Measurements from ENCODE around the gene FAM187B.
A peak's percentile ranks its signal among the peaks of the same experiment; 100 is the strongest.
"Not testable (repeated sequence)": the region's sequence is repeated elsewhere in the genome, so short reads cannot be mapped to it uniquely, and the experiment has no call there.

FAM187B gene

DNA sequence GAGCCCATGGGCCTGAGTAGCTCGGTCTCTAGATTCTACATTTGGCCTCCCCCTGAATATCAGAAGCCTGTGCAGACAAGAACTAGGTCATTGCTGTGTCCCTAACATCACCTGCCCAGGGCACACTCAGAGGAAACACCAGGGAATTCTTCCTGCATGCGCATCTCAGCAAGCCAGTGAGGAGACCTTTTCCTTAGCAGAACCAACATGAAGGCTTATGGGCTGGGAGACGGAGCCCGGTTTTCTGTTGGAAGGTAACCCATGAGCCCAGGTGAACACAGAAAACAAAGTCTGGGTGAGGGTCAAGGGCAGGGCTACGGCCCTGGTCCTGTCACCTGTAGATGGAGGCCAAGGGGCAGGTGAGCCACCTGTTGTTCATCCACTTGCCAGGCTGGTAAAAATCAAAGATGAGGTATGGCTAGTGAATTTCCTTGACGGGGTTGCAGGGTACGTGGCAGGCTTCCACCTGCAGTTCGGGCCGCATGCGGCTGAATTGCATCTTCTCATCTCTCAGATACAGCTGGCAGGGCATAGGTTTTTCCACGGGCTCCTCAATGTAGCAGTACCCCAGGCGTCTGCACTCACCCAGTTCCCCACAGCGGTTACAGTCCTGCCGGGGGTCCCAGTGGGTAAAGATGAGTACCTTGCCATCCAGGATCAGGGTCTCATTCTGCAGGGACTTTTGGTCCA, 3.6 kb upstream of the FAM187B start:
- DNase-seq, result no peak

DNA sequence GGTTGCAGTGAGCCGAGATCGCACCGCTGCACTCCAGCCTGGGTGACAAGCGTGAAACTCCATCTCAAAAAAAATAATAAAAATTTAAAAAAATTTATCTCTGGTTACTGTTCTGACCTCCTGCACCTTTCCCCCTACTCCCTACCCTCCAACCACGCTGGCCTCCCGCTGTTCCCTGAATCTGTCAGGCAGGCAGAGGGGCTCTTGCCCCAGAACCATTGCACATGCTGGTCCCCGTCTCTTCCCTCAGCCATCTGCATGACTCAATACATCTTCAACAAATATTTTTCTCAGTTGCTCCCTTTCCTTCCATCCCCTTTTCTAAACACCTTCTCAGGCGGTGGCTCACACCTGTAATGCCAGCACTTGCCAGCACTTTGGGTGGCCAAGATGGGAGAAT, 1.1 kb upstream of the FAM187B start:
- no peak for DNase-seq

DNA sequence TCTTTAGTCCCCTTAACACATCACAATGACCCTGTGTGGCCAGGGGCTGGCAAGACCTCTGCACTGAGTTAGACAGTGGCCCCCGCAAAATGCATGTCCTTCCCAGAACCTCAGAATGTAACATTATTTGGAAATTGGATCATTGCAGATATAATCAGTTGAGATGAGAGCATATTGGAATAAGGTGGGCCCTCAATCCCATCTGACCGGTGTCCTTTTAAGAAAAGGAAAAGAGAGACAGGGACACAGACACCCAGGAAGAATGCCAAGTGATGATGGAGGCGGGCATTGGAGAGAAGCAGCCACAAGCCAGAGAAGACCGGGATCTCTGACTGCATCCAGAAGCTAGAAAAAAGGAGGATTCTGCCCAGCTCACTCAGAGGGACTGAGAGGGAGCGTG, 1.8 kb downstream of the FAM187B start:
- no peak for DNase-seq

DNA sequence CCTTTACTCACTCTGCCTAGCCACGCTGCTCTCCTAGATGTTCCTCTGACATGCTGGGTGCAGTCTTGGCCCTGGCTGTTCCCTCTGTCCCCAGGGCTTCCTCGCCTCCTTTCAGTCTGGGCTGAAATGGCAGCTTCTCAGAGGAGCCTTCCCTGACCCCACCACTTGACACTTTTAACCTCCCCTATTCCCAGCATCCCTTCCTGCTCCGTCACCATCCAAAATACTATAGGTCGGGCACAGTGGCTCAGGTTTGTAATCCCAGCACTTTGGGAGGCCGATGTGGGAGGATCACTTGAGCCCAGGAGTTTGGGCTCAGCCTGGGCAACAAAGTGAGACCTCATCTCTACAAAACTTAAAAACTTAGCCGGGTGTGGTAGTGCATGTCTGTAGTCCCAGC, 2.6 kb downstream of the FAM187B start:
- DNase-seq, result no peak

DNA sequence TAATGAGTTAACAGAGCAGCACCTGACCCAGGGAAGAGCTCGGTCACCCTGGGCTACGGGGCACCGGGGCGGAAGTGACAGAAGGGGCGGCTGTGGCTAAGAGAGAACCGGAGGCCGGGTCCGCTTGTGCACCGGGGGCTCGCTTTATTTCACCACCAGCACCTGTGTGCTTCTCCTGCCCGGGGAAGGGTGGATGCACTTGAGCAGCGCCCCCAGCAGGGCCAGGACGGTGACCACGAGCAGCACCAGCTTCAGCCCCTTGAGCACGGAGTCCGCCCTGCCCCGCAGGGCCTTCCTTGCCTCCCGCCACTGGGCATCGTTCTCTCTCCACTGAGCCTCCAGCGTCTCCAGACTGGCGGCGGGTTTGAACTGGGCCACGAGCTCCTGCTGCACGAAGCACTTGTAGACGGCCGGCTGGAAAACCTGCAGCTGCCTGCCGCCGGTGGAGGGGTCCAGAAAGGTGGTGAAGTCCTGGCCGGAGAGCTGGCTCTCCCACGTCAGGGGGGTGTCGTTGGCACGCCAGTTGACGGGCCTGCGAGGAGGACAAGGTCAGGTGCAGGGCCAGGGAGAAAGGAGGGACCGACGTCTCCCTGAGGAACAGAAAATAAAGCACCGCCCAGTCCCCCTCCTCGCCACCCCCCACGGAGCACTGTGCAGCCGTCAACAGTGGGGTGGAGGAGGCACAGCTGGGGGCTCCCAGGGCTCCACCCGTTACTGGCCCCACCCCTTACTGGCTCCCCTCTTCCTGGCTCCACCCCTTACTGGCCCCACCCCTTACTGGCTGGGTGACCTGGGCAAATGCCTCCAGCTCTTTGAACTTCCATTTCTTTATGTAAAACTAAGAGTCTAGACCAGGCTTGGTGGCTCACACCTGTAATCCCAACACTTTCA, 3.6 kb downstream of the FAM187B start:
- no peak for DNase-seq

DNA sequence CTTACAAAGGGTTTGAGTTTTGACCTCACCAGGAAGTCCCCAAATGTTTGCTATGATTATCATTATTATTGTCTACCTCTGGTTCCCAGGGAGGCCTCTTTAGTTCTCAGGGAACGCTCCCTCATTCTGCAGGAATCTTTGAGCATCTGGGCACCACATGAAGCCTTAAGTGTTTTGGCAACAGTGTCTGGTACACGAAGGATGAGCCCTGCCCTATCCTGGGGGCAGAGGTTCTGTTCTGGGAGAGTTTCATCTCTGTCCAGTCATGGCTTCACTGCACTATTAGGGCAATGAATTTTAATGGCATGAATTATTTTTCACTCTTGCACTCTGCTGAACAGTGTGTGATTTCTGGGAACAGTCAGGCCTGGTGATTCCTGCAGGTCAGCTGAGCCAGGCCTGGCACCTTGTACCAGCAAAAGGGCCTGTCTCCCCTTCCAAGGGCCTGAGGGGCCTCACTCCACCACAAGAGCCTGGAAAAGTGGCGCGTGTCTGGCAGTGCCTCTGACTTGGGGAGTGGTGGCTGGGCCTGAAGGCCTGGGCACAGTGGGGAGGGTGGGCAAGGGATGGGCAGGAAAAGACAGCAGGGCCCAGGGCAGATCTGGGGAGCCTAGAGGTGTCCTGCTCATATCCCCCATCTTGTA, 4.6 kb downstream of the FAM187B start:
- DNase-seq, result no peak

DNA sequence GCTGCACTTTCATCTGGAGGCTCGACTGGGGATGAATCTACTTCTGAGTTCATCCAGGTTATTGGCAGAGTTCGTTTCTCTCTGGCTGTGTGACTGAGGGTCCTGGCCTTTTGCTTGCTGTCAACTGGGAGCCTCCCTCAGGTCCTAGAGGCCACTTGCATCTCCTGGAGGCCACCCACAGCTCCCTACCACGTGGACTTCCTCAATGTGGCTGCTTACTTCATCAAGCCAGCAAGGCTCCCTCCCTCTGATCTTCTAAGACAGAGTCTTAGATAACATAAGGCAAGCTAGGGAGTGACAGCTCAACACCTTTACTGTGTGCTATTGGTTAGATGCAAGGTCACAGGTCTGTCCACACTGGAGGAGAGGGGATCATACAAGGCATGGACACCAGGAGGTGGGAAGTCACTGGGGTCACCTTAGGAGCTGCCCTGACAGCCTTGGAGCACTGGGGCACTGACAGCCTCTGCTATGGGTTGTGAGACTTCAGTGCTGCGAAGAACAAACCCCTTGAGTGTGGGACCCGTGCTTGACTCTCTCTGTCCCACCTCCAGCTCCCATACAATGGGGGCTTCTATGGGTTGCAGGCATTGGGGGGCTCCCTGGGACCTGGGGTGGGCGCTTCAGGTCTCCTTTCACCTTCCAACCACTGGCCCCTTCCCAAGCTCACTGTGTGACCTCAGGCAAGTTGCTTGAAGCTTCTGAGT, 5.3 kb downstream of the FAM187B start:
- DNase-seq, result no peak

DNA sequence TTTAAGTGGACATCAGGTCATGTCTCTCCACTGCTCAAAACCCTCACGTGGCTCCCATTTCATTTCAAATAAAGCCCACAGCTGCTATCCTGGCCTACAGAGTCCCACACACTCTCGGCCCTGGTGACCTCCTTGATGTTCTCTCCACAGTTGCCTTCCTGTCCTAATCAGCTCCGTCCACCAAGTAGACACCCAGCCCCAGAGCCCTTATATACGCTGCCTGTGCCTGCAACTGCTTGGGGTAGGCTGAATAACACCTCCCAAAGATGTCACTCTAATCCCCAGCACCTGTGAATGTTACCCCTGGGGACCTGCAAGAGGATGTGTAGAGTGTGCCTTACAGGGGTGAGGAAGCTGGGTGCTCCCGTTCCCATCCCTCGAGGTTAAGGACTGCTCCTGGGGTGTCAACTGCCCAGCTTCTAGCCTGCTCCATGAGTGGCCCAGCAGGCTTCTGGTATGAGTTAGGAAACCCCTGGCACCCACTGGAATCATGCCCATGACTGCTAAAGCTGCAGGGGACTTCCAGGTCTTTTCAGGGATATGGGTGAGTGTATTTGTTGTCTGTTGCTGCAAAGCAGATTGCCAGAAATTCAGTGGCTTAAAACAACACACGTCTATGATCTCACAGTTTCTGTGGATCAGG, 6.0 kb downstream of the FAM187B start:
- no peak for DNase-seq

DNA sequence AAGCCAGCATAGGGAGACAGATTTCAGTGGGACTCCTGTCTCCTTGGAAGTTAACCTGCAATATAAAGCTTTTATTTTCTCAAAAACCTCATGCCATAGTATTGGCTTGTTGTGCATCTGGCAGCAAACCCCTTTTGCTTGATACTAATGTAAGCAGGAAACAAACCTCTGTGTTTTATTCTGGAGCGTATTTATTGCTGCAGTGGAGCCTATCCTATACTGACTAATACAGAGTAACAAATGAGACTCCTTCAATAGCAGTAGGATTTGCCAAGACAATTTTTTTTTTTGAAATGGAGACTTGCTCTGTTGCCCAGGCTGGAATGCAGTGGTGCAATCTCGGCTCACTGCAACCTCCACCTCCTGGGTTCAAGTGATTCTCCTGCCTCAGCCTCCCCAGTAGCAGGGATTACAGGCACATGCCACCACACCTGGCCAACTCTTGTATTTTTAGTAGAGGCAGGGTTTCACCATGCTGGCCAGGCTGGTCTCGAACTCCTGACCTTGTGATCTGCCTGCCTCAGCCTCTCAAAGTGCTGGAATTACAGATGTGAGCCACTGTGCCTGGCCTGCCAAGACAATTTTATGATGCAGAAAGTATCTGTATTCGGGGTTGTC, 7.5 kb downstream of the FAM187B start:
- not testable (repeated sequence) for DNase-seq

DNA sequence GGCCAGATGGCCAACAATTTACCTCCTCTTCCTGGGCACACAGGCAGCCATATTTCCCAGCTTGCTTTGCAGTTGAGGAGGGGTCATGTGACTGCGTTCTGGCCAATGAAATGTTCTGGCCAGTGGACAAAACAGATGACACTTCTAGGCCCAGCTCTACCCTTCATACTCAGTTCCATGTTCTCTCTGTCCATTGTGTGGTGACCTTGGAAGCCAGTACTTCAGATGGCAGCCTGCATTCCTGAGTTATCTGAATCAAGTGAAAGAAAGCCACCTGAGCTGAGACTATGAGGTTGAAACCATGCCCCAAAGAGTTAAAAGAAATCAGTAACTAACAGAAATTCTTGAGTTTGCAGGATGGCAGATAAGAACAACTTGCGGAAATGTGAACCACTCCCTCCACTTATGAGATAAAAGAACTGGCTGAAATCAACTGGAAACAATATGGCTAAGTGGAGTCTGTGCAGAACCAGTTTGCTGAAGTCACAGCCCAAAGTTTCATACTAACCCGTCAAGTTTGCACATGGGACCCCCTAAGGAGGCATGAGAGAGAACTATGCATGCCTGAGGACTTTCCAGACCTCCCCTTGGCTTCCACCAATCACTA, 8.1 kb downstream of the FAM187B start:
- no peak for DNase-seq

DNA sequence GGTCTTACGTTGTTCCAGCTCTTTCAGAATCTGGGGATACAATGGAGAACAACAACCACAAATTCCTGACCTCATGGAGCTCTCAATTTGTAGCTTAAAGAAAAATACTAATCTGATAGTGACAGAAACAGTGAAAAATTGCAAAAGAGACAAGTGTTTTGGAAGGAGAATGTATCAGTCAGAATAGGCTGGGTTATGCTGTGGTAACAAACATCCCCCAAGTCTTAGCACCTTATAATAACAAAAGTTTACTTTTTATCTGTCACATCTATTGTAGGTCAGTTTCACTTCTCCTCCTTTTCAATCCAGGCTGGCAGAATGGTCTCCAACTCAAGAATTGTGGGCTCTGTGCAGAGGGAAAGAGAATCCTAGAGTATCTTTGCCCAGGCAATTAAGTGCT, 9.5 kb downstream of the FAM187B start:
- no peak for DNase-seq

DNA sequence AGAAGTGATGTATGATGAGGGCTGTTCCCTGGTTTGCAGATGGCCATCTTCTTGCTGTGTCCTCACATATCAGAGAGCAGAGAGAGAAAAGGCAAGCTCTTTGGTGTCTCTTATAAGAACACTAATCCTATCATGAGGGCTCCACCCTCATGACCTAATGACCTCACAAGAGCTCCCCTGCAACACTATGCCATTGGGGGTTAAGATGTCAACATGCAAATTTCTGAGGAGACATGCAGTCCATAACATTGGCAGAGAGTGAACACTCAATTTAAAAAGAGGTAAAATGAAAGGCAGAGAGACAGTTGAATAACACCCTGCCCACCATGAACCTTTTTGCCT, 10.9 kb downstream of the FAM187B start:
- DNase-seq, result no peak

DNA sequence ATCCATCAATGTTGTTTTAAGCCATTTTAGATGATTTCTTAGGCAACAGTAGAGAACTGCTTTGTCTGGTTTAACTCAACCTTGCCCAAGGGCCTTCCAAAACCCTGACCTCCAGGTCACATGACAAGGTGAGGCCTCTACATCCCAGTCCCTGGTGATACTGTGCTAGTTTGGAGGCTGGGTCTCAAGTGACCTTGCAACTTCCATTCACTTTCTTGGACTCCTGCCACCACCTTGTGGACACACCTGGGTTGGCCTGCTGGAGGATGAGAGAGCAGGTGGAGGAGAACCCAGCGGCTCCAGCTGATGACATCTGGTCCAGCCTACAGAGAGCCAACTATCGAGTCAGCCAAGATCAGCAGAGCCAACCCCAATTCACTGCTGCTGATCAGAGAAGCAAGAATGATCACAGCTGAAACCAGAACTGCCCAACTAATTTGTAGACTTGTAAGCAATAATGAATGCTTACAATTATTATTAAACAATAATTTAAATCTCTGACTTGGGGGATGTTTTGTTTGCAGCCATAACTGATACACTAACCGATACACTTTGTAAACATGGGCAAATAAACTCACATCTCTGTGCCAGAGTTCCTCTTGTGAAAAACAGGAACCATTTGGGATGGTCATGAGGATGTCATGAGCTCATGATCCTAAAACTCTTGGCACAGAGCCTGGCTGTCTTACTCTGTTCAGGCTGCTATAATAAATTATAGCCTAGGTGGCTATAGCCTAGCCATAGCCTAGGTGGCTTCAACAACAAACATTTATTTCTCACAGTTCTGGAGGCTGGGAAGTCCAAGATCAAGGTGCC, 11.5 kb downstream of the FAM187B start:
- no peak for DNase-seq

DNA sequence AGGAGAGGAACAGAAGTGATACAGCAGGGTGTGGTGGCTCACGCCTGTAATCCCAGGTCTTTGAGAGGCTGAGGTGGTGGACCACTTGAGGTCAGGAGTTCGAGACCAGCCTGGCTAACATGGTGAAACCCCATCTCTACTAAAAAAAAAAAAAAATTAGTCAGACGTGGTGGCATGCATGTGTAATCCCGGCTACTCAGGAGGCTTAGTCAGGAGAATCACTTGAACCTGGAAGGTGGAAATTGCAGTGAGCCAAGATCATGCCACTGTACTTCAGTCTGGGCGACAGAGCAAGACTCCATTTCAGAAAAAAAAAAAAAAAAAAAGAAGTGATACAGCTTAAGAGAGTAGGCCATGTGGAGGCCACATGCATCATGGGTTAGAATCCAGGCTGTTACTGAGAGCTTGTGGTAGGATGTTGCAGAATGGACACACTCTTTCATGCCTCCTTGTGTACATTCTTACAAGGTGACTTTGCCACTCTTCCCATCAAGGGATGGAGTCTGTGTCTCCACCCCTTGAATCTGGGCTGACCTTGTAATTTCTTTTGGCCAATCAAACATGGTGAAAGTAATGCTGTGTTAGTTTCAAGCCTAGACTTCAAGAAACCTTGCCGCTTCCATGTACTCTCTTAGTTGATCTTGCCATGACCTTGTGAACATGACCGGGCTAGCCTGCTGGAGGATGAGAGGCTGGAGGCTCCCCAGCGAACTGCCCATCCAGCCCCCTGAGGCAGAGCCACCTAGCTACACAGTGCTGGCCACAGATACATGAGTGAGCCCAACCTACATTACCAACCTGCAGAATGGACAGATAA, 12.3 kb downstream of the FAM187B start:
- no peak for DNase-seq

DNA sequence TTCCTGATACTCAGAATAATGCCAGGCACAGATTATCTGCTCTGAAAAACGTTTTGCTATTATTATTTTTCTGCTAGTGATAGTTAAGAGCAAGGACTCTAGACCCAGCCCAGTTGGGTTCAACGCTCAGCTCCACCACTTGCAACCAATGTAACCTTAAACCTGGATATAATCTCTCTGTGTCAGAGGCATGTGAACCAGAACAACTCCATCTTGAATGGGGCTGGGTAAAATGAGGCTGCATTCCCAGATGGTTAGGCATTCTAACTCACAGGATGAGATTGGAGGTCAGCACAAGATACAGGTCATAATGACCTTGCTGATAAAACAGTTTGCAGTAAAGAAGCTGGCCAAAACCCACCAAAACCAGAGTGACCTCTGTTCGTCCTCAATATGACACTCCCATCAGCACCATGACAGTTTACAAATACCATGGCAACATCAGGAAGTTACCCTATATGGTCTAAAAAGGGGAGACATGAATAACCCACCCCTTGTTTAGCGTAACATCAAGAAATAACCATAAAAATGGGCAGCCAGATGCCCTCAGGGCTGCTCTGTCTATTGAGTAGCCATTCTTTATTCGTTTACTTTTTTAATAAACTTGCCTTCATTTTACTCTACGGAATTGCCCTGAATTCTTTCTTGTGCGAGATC, 13.6 kb downstream of the FAM187B start:
- no peak for DNase-seq

DNA sequence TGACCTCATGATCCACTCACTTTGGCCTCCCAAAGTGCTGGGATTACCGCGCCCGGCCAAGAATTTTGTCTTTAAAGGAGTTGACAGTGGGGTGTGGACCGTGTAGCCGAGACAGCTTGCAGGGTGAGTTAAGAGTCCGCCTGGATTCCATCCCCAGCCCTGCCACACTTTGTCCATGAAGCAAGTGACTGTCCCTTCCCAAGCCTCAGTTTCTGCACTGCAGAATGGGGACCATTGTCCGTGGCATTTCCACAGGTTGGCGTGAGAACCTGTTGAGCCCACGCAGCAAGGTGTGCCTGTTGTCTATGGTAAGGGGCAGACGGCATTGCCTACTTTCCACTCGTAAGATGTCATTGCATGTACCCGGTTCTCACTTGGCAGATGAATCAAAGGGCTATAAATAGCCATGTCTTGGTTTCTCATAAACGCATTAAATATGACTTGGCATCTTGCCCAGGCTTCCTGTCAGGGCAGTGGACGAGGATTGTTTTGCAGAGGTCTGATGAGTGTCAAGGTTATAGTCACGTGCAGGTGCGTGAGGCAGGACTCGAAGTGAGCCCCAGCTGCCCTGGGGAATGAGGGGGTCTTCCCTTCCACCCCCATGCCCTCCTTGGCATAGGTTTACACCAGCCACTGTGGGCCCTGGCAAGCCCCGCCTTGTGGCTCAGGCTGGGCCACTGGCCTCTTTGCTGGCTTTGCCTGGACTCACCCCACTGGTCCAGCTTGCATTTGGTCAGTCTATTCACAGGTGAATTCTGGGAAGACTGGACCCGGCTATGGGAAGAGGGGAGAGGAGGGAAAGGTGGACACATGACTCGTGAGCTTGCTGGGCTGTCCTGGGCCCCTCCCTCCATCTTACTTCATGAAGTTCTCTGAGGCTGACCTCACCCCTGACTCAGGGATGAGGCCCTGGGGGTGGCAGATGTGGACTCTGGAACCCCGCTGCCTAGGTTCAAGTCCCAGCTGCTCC, 14.6 kb downstream of the FAM187B start:
- DNase-seq, result peak; percentile 40

DNA sequence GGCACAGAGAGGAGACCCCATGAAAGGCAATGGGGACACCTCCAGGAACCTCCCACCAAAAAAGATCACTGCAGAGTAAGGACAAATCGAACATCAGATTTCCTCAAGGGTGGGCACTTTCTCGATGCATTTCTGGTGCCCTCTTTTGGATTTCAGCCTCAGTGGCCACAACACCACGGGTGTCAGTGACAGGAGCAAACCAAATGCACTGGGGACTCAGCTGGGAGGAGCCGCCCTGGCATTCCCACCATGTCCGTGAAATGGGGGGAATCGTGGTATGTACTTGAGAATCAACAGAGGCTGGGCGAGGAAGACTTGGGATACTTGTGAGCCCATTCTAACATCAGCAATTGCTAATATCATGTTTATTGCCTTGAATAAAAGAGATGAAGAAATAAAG, 16.3 kb downstream of the FAM187B start:
- no peak for DNase-seq

DNA sequence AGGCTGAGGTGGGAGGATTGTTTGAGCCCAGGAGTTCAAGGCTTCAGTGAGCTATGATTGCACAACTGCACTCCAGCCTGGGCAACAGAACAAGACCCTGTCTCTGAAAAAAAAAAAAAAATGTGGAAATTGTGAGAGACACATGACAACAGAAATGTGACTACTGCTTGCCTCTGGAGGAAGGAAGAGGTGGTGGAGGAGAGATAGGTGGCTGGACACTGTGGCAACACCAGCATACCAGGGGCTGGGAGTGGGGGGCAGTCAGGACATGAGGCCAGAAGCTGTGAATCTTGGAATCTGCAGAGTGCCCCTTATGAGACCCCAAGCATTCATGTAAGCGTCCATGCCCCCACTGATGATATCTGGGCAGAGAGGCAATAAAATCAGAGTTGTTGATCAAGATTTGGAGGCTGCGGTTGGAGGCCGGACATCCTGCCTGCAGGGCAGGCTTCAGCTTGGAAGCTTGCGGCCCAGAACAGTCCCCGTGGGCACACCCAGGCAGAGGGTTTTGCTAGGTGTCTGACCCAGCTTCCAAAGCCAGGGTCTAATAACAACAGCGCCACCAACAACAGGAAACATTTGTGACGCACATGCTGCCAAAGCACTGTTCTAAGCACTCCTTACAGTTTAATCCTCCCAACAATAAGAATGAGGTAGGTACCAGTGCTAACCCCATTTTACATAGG, 16.9 kb downstream of the FAM187B start:
- DNase-seq, result no peak
